ENCODE measurements around the gene THSD4.

The THSD4 gene

DNA sequence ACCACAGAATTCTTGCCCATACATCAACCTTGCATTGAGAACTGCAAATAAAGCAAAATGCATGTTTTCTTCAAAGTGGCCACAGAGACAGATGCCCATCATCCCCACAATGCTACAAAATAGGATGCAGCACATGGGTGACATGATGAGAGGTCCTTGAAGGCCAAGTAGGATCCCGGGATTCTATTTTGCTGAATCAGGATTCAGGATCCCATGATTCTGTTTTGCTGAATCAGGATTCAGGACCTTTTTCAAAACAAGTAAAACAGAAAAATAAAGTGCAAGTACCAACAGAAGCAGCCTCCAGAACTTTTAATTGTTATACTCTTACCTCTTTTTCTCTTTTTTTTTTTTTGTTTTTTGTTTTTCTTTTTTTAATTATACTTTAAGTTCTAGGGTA lies 453.0 kb downstream of the THSD4 start:
- no peak overlapping the region for H3K4me3 ChIP-seq (ENCODE audit: control insufficient read depth, low read depth, low read length)
- DNase-seq (ENCODE audit: low read depth), result no peak
- TF ChIP-seq, protein P1, sequence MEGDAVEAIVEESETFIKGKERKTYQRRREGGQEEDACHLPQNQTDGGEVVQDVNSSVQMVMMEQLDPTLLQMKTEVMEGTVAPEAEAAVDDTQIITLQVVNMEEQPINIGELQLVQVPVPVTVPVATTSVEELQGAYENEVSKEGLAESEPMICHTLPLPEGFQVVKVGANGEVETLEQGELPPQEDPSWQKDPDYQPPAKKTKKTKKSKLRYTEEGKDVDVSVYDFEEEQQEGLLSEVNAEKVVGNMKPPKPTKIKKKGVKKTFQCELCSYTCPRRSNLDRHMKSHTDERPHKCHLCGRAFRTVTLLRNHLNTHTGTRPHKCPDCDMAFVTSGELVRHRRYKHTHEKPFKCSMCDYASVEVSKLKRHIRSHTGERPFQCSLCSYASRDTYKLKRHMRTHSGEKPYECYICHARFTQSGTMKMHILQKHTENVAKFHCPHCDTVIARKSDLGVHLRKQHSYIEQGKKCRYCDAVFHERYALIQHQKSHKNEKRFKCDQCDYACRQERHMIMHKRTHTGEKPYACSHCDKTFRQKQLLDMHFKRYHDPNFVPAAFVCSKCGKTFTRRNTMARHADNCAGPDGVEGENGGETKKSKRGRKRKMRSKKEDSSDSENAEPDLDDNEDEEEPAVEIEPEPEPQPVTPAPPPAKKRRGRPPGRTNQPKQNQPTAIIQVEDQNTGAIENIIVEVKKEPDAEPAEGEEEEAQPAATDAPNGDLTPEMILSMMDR (conservative IDR thresholded peaks at IDR 0.05; ENCODE audit: control insufficient read depth, insufficient read depth, low read depth, low read length), result no peak

DNA sequence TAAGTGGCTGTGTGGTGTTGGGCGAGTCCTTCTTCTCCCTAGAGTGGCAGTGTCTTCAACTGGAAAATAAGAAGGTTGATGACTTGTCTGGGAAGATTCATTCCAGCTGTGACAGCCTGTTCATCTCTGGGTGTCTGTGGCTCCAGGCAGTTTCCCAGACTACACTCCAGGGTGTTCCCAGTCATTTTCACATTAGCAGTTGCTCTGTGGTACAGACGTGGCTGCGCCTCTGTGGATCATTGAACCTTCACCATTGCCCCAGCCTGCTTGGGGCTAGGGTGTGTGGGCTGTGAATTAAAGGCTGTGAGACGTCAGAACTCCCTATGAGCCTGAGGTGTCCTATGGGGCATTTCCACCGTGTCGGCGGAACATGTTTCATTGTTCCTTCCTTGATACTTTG lies 455.5 kb downstream of the THSD4 start:
- no peak for DNase-seq (ENCODE audit: low read depth)
- no peak overlapping the region for H3K4me3 ChIP-seq (ENCODE audit: control insufficient read depth, low read depth, low read length)
- TF ChIP-seq, protein P1 (conservative IDR thresholded peaks at IDR 0.05; ENCODE audit: control insufficient read depth, insufficient read depth, low read depth, low read length), result no peak

DNA sequence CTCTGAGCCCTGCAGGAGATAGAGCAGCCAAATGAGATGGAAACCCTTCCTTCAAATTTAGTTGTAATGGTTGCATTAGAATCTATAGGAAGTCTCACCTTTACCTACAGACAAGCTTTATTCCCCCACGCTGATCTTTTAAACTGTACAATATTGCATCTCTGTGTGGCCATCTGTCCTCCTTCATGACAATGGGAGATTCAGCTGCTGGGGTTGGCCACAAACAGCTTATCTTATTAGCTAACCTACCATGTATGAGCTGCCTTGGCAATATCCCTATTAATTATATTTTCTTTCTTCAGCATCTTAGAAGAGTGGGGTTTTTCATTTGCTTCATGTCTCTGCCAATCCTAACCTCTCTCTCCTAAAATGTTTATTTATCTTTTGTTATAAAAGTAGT lies 456.4 kb downstream of the THSD4 start:
- no peak overlapping the region for H3K4me3 ChIP-seq (ENCODE audit: control insufficient read depth, low read depth, low read length)
- TF ChIP-seq, protein P1 (conservative IDR thresholded peaks at IDR 0.05; ENCODE audit: control insufficient read depth, insufficient read depth, low read depth, low read length), result no peak
- DNase-seq (ENCODE audit: low read depth), result no peak

DNA sequence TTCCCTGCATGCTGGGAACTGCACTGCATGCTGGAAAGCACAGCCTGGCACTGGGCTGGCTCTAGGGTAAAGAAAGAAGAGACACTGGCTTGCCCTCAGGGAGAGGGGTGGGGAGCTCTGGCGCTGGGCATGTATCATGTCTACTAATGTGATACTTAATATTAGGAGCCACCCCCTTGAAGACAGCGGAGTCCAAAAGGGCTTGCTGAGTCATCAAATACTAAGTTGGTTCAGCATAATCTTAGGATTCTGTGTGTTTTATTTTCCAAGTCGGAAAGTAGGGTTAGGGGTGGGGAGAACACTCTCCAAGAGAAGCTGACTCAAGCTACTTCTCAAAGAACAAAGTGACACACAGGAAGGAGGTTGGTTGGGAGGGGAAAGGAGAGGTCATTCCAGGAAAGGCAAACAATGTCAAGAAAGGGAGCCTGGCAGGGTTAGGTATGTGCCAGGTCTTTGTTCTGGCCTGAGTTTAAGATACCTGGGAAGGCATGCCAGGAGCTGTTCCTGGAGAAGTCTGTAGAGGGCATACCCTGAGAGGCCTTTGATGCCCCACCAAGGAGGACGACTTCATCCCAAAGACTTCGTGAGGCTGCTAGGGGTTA lies 457.3 kb downstream of the THSD4 start:
- TF ChIP-seq, protein P1 (conservative IDR thresholded peaks at IDR 0.05; ENCODE audit: control insufficient read depth, insufficient read depth, low read depth, low read length), result peak; percentile 10
- DNase-seq (ENCODE audit: low read depth), result peak; percentile 38
- no peak overlapping the region for H3K4me3 ChIP-seq (ENCODE audit: control insufficient read depth, low read depth, low read length)

DNA sequence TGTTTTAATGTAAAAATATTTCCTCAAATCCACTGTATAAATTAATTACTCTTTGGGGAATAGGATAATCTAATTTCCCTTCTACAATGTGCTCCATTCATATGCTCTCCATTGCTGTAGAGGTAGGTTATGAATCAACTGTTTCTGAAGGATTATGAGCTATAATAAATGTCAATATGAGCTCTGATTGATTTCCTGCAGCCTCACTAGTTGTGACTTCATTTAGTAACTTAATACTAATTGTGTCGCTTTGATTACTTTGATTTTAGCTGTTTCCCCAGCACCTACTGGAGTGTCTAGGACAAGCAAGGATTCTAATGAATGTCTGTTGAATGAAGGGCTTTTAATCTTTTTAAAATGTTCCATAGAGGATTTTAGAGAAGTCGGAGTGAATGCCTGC lies 458.3 kb downstream of the THSD4 start:
- DNase-seq (ENCODE audit: low read depth), result no peak
- TF ChIP-seq, protein P1 (conservative IDR thresholded peaks at IDR 0.05; ENCODE audit: control insufficient read depth, insufficient read depth, low read depth, low read length), result no peak
- H3K4me3 ChIP-seq (ENCODE audit: control insufficient read depth, low read depth, low read length), result no peak overlapping the region

DNA sequence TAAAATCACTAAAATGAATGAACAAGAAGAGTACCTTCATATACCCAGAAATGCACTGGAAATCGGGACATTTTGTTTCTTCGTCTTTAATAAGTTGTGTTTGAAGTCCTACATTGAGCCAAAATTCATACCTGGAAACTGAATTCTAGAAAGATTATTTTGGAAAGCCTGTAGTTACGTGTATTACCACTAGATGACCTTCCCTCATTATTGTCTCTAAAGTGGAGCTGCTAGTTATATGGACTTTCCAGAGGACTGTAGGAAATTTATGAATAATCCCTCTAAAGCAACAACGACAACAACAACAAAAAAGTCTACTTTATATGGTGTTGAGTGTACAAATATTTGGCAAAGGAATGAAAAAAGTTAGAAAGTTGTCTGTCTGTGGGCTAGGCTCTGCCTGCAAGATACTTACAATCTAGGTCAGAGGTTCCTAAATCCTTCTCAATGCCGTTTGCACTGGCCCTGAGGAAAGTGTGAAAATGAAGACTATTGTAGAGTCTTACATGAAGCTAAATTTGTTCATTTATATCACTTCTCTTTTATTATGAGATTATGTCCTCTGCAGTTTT lies 460.3 kb downstream of the THSD4 start:
- H3K4me3 ChIP-seq (ENCODE audit: control insufficient read depth, low read depth, low read length), result no peak overlapping the region
- TF ChIP-seq, protein P1 (conservative IDR thresholded peaks at IDR 0.05; ENCODE audit: control insufficient read depth, insufficient read depth, low read depth, low read length), result peak; percentile 68
- DNase-seq (ENCODE audit: low read depth), result peak; percentile 34
